ENCODE measurements around the gene POLN. TPM values are rescaled to one million over a fixed set of nuclear protein-coding genes. Genes with fewer than 3 reads are reported as not detected.

The POLN gene
- polyA plus RNA-seq, 1 donor (not counting 4 experiments of a cell fraction or from before 2014, with no cell fraction given): 1.3 TPM

DNA sequence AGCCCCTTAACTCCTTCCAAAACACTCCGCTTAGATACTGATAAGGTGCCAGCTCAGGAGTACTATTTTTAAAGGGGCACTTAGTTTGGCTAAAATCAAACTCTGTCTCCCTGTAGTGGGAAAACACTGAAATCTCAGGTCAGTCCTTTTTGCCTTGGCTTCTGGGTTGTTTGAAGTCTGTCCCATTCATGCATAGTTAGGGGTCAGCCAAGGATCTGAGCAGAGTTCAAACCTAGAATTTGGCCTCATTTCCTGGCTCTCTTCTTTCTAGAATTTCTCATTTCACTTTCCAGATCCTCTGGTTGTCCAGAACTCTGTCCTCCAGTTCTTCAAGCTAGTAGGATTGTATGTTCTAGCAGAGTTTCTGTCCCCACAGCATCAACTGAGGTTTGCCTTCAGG, 151.3 kb downstream of the POLN start:
- no peaks in the 10 kb centered on the region for H3K36me3 ChIP-seq (ENCODE audit: control insufficient read depth in 2 of 2, extremely low read depth in 1 of 2, insufficient read depth in 2 of 2, low read length in 2 of 2)
- no peaks in the 10 kb centered on the region for H3K9me3 ChIP-seq (ENCODE audit: control insufficient read depth, low read depth, low read length)
- H3K9me1 ChIP-seq (ENCODE audit: control insufficient read depth, extremely low read depth, insufficient read depth, low read length): no peaks in the 10 kb centered on the region
- no peak overlapping the region for H3K27ac ChIP-seq (ENCODE audit: control insufficient read depth, insufficient read depth, low read length)
- H3K79me2 ChIP-seq (ENCODE audit: control insufficient read depth, insufficient read depth, low read length): no peaks in the 10 kb centered on the region
- H3K27me3 ChIP-seq (ENCODE audit: control insufficient read depth, extremely low read depth, insufficient read depth, low read length): peaks cover 9% of the 10 kb centered on the region
- no peaks in the 10 kb centered on the region for H4K20me1 ChIP-seq (ENCODE audit: control insufficient read depth, extremely low read depth, insufficient read depth, low read length)
- TF ChIP-seq EZH2 (IDR thresholded peaks at IDR 0.05; ENCODE audit: low read length): no peak
- TF ChIP-seq CTCF (optimal IDR thresholded peaks at IDR 0.05 in 1 of 3, IDR thresholded peaks at IDR 0.05 in 1 of 3, conservative IDR thresholded peaks at IDR 0.05 in 1 of 3; ENCODE audit: extremely low read depth in 1 of 3, insufficient read depth in 2 of 3, low read length in 3 of 3): no peak
- DNase-seq (ENCODE audit: low read depth, low spot score): no peak
- H3K4me1 ChIP-seq (ENCODE audit: control insufficient read depth, extremely low read depth, insufficient read depth, low read length): peaks cover 2% of the 10 kb centered on the region
- H3K4me3 ChIP-seq (ENCODE audit: control insufficient read depth in 2 of 3, extremely low read depth in 1 of 3, insufficient read depth in 2 of 3, low read depth in 1 of 3, low read length in 3 of 3): no peak overlapping the region
- dilution Hi-C loops (cut with MboI; ENCODE audit: extremely low pct_ligation_motif_present, low sequenced_read_pairs): no loop called here
- H2AFZ ChIP-seq (ENCODE audit: control insufficient read depth, low read length): no peak overlapping the region
- no peak for FAIRE-seq
- no peak overlapping the region for H3K9ac ChIP-seq (ENCODE audit: control insufficient read depth, extremely low read depth, insufficient read depth, low read length)
- H3K4me2 ChIP-seq (ENCODE audit: control insufficient read depth, extremely low read depth, insufficient read depth, low read depth, low read length): no peak overlapping the region

DNA sequence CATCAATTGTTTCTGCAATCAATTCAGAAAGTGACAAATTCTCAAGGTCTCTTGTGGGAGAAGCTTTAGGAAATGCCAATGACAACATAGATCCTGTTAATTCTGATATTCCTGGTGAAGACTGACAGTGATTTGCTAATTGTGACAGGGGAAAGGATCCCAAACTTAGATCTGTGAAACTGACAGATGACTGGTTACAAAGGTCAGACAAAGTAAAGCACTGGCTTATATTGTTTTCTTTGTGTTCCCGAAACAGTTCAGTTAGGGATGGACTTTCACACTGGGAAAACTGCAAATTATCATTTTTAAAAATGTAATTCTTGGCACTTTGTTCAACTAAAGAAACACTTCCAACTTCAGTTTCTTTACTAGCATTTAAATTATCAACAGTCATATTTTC, 152.7 kb downstream of the POLN start:
- no peaks in the 10 kb centered on the region for H3K36me3 ChIP-seq (ENCODE audit: control insufficient read depth in 2 of 2, extremely low read depth in 1 of 2, insufficient read depth in 2 of 2, low read length in 2 of 2)
- peaks cover 9% of the 10 kb centered on the region for H3K27me3 ChIP-seq (ENCODE audit: control insufficient read depth, extremely low read depth, insufficient read depth, low read length)
- H3K4me1 ChIP-seq (ENCODE audit: control insufficient read depth, extremely low read depth, insufficient read depth, low read length): no peaks in the 10 kb centered on the region
- no peaks in the 10 kb centered on the region for H3K79me2 ChIP-seq (ENCODE audit: control insufficient read depth, insufficient read depth, low read length)
- H4K20me1 ChIP-seq (ENCODE audit: control insufficient read depth, extremely low read depth, insufficient read depth, low read length): no peaks in the 10 kb centered on the region
- no peak for DNase-seq (ENCODE audit: low read depth, low spot score)
- dilution Hi-C loops (cut with MboI; ENCODE audit: extremely low pct_ligation_motif_present, low sequenced_read_pairs): no loop called here
- no peak overlapping the region for H3K4me3 ChIP-seq (ENCODE audit: control insufficient read depth in 2 of 3, extremely low read depth in 1 of 3, insufficient read depth in 2 of 3, low read depth in 1 of 3, low read length in 3 of 3)
- no peaks in the 10 kb centered on the region for H3K9me1 ChIP-seq (ENCODE audit: control insufficient read depth, extremely low read depth, insufficient read depth, low read length)
- TF ChIP-seq CTCF (optimal IDR thresholded peaks at IDR 0.05 in 1 of 3, IDR thresholded peaks at IDR 0.05 in 1 of 3, conservative IDR thresholded peaks at IDR 0.05 in 1 of 3; ENCODE audit: extremely low read depth in 1 of 3, insufficient read depth in 2 of 3, low read length in 3 of 3) (no peak), EZH2 (IDR thresholded peaks at IDR 0.05; ENCODE audit: low read length) (no peak)
- no peak for FAIRE-seq
- H3K9ac ChIP-seq (ENCODE audit: control insufficient read depth, extremely low read depth, insufficient read depth, low read length): no peak overlapping the region
- no peaks in the 10 kb centered on the region for H3K9me3 ChIP-seq (ENCODE audit: control insufficient read depth, low read depth, low read length)
- no peak overlapping the region for H3K27ac ChIP-seq (ENCODE audit: control insufficient read depth, insufficient read depth, low read length)
- H3K4me2 ChIP-seq (ENCODE audit: control insufficient read depth, extremely low read depth, insufficient read depth, low read depth, low read length): no peak overlapping the region
- no peak overlapping the region for H2AFZ ChIP-seq (ENCODE audit: control insufficient read depth, low read length)

All from keratinocyte (primary cell).